OCI-LY3 (cell line): ENCODE measurements around the gene CGREF1.

ENCODE experiments used
- H2AFZ ChIP-seq: fragments of 200-600, 300-600 bp; shearing (Covaris generic); 2 replicates; pipeline ENCODE4 v1.6.0; 2014; ENCODE audit warnings: antibody characterized with exemption, low read depth, low read length
- H3K27ac ChIP-seq: fragments of 200-600, 300-600 bp; sonication (generic); 2 replicates; pipeline ENCODE4 v1.5.1; 2014; ENCODE audit warnings: mild to moderate bottlenecking, low read length, moderate library complexity, mixed read lengths
- H3K27me3 ChIP-seq: fragments of 200-600, 300-600 bp; sonication (generic); 2 replicates; pipeline ENCODE4 v1.6.1; 2014; ENCODE audit warnings: low read depth, low read length, mixed read lengths
- H3K36me3 ChIP-seq: fragments of 200-600, 300-600 bp; sonication (generic); replicated peaks from 2 replicates; pipeline ENCODE3; 2014; ENCODE audit warnings: low read depth, low read length, mixed read lengths
- H3K4me1 ChIP-seq: fragments of 300-600, 200-600 bp; sonication (generic); 2 replicates; pipeline ENCODE4 v1.6.1; 2014; ENCODE audit warnings: low read length, mixed read lengths
- H3K4me2 ChIP-seq: fragments of 200-600, 300-600 bp; sonication (generic); 2 replicates; pipeline ENCODE4 v1.6.1; 2014; ENCODE audit warnings: low read length, mixed read lengths
- H3K4me3 ChIP-seq: fragments of 300-600, 200-600 bp; sonication (generic); 2 replicates; pipeline ENCODE4 v1.5.1; 2014; ENCODE audit warnings: antibody characterized with exemption, mild to moderate bottlenecking, low read length, moderate library complexity
- H3K79me2 ChIP-seq: fragments of 300-600, 200-600 bp; shearing (Covaris generic); 2 replicates; pipeline ENCODE4 v1.6.1; 2014; ENCODE audit warnings: mild to moderate bottlenecking, low read length, mixed read lengths
- H3K9ac ChIP-seq: fragments of 300-600, 200-600 bp; shearing (Covaris generic); 2 replicates; pipeline ENCODE4 v1.6.0; 2014; ENCODE audit warnings: mild to moderate bottlenecking, low read length, moderate library complexity
- H3K9me3 ChIP-seq: fragments of 200-600, 300-600 bp; shearing (Covaris generic); 2 replicates; pipeline ENCODE4 v1.6.1; 2014; ENCODE audit warnings: low read length, mixed read lengths; ENCODE audit not compliant: insufficient read depth
- H4K20me1 ChIP-seq: fragments of 200-600, 300-600 bp; sonication (generic); 2 replicates; pipeline ENCODE4 v1.6.1; 2016; ENCODE audit warnings: low read length, mixed read lengths; ENCODE audit not compliant: insufficient read depth
- EZH2phosphoT487 ChIP-seq: fragments of 200-600 bp; shearing (Covaris generic); IDR thresholded peaks from 2 replicates; pipeline ENCODE4 v1.6.1; 2018; ENCODE audit warnings: antibody characterized with exemption, mixed run types, low read depth
- TF ChIP-seq, protein P1 (sequence below): fragments of 200-600, 300-600 bp; sonication (generic); IDR thresholded peaks from 2 replicates; pipeline ENCODE4 v1.5.1; 2014; ENCODE audit warnings: antibody characterized with exemption, low read length, low read depth

The CGREF1 gene

DNA sequence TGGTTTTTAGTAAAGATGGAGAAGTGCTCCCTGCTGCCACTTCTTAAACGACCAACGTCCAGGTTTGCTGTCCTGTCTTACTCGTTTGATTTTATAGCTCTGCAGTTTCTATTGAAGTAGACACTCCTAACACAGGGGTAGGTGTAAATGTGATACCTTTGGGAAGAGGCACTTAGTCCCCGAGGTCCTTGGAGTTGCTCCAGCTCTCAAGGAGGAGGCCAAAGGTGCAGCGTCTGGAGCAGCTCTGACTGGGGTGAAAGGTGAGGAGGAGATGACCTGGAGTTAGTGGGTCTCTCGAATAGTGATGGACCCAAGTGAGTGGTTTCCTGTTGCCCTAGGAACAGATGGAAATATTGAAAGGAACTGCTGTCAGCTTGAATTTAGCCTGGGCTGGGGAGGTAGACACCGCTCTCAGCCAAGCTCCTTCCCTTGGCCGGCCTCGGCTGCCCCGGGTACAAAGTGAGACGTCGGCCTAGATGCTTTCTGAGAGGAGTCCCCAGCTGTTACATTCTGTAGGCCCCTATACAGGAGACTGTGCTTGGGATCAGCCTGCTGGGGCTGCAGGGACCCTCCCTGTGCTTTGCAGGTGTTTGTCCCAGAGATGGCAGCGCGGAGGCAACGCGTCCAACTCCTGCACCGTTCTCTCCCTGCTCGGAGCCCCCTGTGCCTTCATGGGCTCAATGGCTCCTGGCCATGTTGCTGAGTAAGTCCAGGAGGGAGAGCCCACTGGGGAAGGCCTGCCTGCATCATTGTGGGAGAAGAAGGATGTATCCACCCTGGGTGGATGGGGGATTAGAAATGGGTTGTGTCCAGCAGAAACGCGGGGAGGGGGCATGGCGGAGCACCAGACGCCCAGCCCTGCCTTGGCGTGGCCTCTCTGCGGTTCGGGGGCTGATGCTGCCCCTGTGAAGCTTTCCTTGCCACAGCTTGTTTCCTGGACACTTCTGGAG lies 26.9 kb downstream of the CGREF1 start:
- H3K79me2 ChIP-seq, result no peaks in the 10 kb centered on the region
- H3K4me3 ChIP-seq, result no peak overlapping the region
- no peak overlapping the region for H3K27ac ChIP-seq
- H3K4me1 ChIP-seq, result peaks cover 12% of the 10 kb centered on the region
- no peaks in the 10 kb centered on the region for H4K20me1 ChIP-seq
- H3K27me3 ChIP-seq, result no peaks in the 10 kb centered on the region
- H3K36me3 ChIP-seq, result no peaks in the 10 kb centered on the region
- no peaks in the 10 kb centered on the region for H3K9me3 ChIP-seq
- TF ChIP-seq, protein P1, sequence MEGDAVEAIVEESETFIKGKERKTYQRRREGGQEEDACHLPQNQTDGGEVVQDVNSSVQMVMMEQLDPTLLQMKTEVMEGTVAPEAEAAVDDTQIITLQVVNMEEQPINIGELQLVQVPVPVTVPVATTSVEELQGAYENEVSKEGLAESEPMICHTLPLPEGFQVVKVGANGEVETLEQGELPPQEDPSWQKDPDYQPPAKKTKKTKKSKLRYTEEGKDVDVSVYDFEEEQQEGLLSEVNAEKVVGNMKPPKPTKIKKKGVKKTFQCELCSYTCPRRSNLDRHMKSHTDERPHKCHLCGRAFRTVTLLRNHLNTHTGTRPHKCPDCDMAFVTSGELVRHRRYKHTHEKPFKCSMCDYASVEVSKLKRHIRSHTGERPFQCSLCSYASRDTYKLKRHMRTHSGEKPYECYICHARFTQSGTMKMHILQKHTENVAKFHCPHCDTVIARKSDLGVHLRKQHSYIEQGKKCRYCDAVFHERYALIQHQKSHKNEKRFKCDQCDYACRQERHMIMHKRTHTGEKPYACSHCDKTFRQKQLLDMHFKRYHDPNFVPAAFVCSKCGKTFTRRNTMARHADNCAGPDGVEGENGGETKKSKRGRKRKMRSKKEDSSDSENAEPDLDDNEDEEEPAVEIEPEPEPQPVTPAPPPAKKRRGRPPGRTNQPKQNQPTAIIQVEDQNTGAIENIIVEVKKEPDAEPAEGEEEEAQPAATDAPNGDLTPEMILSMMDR, result no peak
- no peak for TF ChIP-seq EZH2phosphoT487
- H3K9ac ChIP-seq, result no peak overlapping the region
- no peak overlapping the region for H3K4me2 ChIP-seq
- no peak overlapping the region for H2AFZ ChIP-seq

DNA sequence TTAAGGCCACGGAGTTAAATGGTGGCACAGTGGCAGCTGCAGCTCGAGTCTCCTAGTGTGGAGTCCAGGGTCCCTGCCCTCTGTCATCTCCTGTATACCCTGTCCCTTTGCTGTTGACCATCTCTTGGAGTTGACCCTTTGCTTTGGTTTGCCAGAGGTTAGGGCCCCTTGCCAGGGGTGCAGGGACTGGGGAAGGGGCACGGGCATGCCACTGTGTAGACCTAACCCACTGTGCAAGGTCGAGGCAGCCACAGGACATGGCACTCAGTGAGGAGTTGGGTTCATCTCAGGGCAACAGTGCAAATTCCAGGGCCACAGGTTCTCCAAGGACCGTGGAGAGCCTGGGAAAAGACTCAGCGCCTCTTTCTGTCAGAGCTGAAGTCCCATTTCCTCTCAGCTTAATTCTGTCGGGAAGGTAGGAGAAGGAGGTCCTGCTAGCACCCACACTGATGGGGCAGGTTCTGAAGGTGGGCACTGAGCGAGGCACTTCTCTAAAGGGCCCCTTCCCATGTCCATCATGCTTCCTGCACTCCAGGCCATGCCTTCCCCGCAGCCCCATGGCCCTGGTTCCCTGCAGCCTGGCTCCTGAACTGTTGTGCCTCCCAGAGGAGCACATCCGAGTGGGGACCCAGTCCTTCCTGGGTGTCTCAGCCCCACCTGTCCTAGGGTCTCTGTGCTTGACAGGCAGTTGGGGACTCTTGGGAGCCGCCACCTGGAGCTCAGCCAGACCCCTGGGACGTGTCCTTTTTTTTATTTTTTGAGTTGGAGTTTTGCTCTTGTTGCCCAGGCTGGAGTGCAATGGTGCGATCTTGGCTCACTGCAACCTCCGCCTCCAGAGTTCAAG lies 29.6 kb downstream of the CGREF1 start:
- Histone ChIP-seq H3K79me2 (no peaks in the 10 kb centered on the region), H3K4me2 (no peak overlapping the region), H2AFZ (no peak overlapping the region), H3K9ac (no peak overlapping the region), H3K36me3 (no peaks in the 10 kb centered on the region), H3K4me3 (no peak overlapping the region), H4K20me1 (no peaks in the 10 kb centered on the region), H3K4me1 (peaks cover 8% of the 10 kb centered on the region), H3K27ac (no peak overlapping the region), H3K9me3 (no peaks in the 10 kb centered on the region), H3K27me3 (no peaks in the 10 kb centered on the region)
- no peak for TF ChIP-seq EZH2phosphoT487
- TF ChIP-seq, protein P1, result no peak

DNA sequence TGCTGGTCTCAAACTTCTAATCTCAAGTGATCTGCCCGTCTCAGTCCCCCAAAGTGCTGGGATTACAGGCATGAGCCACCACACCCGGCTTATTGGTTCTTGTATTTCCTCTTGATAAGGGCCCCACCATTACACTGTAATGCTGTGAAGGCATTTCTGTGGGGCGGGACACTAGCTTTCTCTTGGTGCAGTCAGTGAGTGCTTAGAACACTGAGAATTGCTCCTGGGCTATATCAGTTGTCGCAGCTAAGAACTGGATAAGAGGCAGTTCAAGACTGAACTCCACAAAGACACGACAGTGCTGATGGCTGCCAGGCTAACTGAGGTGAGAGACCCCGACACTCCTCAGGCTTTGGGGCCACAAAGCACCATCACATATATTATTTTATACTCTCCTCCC lies 30.3 kb downstream of the CGREF1 start:
- no peaks in the 10 kb centered on the region for H3K27me3 ChIP-seq
- TF ChIP-seq, protein P1, result no peak
- TF ChIP-seq EZH2phosphoT487, result no peak
- H4K20me1 ChIP-seq, result no peaks in the 10 kb centered on the region
- H2AFZ ChIP-seq, result no peak overlapping the region
- H3K4me3 ChIP-seq, result no peak overlapping the region
- no peaks in the 10 kb centered on the region for H3K36me3 ChIP-seq
- no peaks in the 10 kb centered on the region for H3K79me2 ChIP-seq
- H3K9me3 ChIP-seq, result no peaks in the 10 kb centered on the region
- no peak overlapping the region for H3K4me2 ChIP-seq
- H3K27ac ChIP-seq, result no peak overlapping the region
- H3K4me1 ChIP-seq, result peaks cover 8% of the 10 kb centered on the region
- H3K9ac ChIP-seq, result no peak overlapping the region

DNA sequence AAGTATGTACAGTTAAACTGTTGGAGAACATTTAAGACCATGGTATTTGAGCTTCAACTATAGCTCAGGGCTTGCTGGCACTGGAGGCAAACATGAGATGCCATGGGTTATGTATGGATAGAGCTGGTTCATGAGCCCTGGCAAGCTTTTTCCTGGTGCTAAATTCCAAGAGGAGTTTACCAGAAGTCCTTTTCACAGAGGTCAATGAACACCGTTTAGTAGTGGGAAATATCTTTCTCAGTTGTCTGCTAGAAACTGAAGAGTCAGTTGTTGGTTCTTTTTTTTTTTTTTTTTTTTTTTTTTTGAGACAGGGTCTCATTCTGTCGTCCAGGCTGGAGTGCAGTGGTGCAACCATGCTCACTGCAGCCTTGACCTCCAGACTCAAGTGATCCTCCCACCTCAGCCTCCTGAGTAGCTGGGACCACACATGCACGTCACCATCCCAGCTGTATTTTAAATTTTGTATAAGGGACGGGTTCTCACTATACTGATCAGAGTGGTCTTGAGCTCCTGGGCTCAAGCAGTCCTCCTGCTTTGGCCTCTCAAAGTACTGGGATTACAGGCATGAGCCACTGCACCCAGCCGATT lies 31.0 kb downstream of the CGREF1 start:
- no peak for TF ChIP-seq EZH2phosphoT487
- TF ChIP-seq, protein P1, result no peak
- H3K9ac ChIP-seq, result no peak overlapping the region
- peaks cover 8% of the 10 kb centered on the region for H3K4me1 ChIP-seq
- no peak overlapping the region for H2AFZ ChIP-seq
- no peaks in the 10 kb centered on the region for H3K36me3 ChIP-seq
- no peaks in the 10 kb centered on the region for H3K9me3 ChIP-seq
- H3K27me3 ChIP-seq, result no peaks in the 10 kb centered on the region
- H3K4me3 ChIP-seq, result no peak overlapping the region
- H3K4me2 ChIP-seq, result peak overlapping the region; percentile 84; the same call in 1 of the 2 replicates
- H4K20me1 ChIP-seq, result no peaks in the 10 kb centered on the region
- H3K27ac ChIP-seq, result no peak overlapping the region
- no peaks in the 10 kb centered on the region for H3K79me2 ChIP-seq
